NK-92 (cell line): Measurements from ENCODE around the gene TMEM163.

Experiments used
- DNase-seq: peaks from one replicate; lab custom pipeline; 2025; ENCODE audit not compliant: unreplicated experiment; lab: John Stamatoyannopoulos, UW

The TMEM163 gene

DNA sequence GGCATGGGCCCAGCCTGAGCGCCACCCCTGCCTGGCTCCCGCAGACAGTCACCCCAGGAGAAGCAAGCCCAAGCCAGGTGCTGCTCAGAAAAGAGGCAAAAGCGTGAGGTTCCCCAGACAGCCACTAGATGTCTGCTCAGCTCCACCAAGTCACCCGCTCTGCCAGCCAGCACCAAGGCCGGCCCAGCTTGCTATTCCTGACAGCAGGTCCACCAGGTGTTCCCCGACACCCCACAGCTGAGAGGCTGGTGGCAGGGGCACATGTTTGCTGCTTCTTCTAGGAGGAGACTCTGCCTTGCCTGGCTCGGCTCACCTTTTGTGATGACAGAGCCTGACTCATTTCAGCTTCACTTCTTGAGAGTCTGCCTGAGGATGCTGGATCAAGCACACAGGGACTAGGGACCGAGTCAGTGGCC is 258.2 kb downstream of the TMEM163 start:
- no peak for DNase-seq

DNA sequence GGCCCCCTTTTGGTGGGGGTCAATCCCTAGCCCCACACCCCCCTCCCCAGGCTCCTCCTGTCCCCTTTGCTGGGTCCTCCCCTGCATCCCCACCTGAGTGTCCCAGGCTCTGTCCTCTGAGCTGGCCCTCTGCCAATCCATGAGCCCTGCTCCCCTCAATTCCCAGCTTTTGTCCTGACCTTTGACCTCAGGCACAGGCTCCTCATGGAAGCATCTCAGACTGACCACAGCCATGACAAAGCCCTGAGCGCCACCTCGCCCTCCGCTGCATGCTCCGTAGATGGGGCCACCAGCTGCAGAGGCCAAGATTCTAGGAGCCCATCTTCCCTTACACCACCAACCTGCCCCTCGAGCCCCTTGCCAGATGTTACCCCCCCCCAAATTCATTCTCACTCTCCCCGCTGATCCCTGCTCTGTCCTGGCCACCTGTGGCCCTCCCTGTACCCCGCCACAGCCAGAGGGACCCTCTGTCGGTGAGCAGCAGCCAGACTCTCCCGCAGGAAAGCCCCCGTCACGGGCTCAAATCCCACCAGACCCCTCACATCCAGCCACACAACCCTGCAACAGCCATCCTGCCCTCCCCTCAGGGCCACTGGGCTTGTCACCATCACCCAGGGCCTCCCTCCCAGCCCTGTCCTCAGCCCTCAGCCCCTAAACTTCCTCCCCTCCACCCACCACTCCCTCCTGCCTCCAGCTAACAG is 258.9 kb downstream of the TMEM163 start:
- DNase-seq, result no peak

DNA sequence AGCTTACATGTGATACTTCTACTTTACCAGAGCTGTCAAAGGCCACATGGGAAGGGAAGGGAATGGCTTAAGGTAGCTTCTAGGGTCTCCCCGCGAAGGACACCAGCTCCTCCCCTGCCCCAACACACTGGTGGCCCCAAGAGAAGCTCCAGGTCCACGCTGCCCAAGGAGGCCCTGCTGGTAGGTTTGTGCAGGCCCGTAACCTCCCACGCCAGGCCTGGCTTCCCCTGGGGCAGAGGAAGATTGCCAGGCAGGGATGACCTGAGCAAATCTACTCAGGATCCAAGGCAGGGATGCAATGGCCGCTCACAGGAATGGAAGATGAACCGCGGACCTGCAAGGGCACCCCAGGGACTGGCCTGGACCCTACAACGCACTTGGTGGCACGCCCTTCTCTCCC is 259.9 kb downstream of the TMEM163 start:
- no peak for DNase-seq

DNA sequence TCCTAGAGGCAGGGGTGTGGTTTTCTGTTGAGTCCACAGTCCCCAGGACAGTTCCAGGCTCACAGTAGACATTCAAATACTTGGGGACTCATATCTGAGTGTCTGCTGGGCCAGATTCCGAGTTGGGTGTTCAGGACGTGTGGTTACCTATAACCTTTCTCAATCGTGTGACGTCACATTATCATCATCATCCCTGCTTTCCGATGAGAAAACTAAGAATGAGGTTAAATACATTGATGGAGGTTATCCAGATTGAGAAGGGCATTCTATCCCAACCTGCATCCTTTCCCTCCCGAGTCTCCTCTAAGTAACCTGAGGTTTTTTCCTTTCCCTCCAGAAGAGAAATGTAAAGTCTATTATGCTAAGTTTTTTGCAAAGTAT is 260.3 kb downstream of the TMEM163 start:
- DNase-seq, result no peak

DNA sequence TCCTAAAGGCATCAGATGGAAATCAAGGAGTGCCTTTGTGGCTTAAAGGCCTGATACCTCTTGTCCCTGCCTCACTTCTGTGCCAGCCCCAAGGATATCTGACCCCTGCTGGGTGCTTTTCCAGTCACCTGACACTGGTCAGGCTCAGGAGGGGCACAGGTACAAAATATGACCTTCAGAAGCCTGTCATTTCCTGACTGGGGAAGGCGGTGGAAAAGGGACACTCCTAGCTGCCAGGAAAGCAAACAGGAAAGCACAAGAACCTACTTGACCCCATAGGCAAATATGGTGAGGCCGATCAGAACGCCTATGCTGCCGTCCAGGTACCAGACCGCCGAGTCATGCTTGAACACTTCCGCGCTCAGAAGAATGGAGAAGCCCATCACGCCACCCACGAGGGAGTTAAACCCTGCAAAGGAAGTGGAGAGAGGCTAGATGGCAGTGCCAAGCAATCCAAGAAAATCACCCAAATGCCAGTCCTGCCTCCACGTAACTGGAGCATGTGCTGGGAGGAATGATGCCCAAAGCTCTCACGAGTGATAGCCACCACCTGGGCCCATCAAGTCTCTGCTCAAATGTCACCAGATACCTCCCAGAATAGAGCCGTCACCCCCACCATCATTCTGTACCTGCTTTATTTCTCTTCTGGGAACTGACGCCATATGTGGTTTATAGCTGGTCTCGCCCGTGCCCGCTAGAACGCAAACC is 260.9 kb downstream of the TMEM163 start:
- DNase-seq, result no peak

DNA sequence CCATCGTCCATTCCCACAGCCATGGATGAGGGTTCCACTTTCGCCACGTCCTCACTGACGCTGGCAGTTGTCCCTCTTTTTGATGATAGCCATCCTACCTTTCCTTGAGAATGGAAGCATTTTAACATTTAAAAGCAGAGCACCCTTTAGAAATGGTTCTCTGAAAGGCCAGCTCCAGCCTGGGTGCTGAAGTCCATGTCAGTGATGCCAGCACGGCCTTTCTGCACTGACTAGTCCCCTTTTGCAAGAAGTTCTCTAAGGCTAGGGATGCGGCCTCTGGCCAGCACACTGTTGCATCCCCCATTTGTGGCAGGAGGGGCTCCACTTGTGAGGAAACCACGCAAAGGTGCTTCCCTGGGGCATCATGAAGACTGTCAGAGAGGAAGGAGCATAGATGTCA is 261.4 kb downstream of the TMEM163 start:
- no peak for DNase-seq

DNA sequence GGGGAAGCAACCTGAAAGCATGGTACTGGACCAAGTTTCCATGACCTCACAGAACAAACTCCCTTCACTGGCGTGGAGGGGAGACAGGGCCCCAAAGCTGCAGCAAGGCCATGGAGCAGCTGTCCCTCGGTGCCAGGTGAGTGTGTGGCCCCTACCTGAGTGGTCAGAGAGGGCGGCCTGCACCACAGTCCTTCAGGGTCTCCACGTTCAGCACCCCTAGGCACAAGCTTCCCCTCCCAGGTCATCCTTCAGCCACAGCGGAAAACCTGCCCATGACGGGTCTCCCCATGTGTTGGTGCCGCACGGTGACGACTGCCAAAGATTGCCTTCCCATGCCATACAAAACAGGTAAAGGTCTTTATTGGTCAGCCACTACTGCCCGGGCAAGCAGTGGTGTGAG is 263.4 kb downstream of the TMEM163 start:
- DNase-seq, result no peak

DNA sequence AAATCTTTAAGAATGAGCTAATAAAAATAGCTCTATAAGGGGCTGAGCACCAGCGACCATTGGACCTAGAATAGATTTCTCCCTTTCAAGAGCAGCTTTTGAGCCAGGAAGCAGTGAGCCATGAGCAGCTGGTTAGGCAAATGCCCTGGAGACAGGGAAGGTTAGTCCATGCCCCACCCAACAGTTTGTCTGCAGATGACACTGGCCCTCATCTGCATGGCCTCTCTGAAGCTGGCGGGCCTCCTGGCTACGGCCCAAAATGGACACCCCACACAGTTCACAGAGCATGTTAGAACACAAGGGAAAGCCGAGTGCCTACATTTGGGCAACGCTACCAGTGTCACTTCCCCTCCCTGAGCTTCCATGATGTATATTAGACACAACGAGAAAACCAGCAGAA is 263.9 kb downstream of the TMEM163 start:
- DNase-seq, result no peak

DNA sequence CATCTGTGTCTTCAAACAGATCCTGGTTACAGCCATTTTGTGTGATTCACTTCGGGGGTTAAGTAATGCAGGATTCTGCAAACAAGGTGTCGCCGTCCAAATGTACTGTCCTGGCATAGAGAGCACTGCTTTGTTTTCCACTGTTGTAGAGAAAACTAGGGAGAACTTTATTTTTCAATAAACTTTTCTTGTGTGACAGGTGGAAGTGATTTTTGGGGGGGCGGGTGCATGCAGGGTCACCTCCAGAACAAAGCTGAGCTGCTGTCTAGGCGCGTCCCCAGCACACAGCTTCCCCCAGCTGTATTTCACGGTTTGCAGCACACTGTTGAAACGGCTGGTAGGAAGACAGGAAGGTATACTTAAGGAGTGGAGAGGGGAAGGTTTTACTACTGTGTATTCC is 264.4 kb downstream of the TMEM163 start:
- no peak for DNase-seq

DNA sequence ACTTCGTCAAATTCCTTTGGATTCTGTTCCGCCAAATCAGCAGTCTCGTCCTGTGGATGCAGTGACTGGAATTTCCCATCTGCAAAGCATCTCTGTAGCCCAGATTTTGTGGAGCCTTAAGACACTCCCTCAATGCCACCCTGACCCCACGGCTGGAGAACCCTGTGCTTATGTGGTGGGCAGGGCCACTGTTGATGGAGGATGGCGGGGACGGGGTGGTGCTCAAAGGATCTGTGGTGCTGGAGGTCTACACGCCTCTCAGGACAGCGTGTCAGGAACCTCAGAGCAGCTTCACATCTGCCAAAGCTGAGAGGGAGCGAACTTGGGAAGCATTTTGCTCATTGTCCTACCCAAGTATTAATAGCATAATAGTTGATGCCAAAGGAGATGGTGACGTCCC is 264.8 kb downstream of the TMEM163 start:
- DNase-seq, result no peak

DNA sequence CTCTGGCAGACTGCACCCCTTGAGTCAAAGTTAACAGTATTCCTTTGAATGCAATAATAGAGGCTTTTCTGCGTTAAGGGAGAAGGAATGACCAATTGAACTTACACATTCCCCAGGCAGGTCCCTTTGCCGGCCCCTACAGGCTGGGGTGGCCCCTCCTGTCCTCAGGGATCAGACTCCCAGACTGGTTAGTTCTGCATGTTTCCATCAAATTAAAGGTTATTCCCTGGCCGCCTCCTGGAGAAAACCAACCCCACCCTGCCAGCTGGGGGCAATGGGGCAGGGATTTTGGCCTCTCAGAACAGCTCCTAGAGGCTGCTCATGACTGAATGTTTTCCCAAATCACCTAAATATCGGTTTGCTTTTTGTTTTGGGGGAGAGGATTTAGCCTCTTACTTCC is 265.3 kb downstream of the TMEM163 start:
- no peak for DNase-seq

DNA sequence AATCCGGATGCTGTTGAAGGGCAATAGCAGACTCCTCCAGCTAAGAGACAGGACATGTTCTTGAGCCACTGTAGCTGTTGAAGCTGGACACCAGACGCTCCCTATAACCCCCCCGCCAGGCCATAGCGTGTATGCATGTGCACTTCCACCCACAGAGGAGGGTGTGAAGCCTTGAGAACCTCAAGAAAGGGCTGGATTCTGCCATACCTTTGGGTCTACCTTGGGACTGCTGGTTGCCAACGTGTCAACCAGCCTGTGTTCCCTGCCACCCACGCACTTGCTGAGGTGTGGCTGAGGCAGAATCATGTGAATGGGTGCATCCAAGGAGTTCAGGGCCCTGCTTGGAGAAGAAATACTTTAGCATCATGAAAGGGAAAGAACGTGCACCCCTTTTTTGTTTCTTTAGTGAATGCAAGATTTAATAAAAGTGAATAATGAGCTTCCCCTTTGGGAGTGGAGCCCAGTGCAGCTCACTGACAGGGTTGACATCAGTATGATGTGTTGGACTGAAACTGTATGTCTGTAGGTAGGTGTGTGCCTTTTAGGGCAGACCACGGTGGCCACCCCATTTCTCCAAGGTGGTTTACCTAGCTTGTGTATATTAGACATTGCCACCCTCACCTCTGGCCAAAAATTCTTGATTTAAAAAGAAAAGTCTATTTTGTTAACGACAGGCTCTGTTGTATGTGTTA is 266.6 kb downstream of the TMEM163 start:
- no peak for DNase-seq

DNA sequence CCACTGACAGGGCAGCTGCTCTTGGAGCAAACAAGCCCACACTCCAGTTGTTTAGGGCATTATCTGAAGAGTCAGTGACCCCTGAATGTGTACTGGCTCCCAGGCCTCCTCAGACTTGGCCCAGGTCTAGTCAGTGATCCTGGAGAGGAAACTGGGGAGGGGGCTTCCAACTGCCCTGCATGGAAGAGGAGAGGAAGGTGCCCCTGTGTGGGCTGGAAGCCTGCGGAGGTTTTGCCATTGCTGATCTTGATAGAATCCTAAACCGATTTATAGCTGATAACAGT is 267.5 kb downstream of the TMEM163 start:
- no peak for DNase-seq

DNA sequence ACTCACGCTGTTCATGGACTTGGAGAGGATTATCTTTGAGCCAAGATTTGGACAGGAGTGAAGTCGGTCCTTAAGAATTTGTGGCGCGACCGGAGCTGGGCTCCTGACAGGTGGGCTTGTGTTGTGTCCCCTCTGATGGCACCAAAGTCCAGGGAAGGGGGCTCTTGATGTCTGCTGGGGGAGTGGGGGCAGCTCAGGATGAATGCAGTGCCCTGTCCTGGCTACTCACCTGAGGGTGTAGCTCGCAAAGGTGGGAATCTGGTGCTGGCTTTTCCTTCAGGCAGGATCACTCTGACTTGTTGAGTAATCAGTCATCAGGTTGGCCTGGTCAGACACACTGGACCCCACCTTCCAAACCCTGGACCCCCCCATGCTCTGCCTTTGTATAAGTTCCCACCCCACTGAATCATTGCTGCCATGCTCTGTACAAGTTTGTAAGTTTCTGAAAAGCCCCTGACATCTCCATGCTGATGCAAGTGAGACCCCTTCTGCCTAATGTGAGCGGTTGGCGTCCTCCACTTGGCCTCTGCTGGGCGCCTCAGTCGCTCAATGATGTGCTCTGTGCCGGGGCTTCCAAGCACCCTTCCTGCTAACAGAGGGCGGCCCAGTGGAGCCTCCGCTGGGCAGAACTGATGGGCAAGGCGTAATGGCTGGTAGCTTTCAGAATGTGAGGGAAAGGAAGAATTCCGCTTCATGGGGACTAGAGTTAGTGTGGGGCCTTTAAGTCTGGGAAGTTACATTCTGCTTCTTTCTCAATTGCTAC is 268.9 kb downstream of the TMEM163 start:
- DNase-seq, result no peak

DNA sequence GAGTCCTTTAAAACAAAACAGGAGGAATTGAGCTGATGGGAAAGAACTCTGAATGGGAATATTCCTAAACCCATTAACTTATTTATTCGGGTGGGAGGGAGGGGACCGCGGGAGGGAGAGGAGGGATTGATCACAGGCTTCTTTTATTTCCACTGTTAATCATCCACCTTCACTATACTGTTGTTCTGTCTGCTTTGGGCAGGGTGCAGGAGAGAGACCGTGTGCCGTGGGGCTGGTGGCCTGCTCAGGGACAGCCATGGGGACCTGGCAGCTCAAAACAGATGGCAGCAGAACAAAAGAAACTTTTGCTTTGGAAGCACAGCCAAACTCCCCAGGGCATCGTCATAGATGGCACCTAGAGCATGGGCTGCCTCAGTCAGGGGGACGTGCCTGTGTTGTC is 269.6 kb downstream of the TMEM163 start:
- no peak for DNase-seq

DNA sequence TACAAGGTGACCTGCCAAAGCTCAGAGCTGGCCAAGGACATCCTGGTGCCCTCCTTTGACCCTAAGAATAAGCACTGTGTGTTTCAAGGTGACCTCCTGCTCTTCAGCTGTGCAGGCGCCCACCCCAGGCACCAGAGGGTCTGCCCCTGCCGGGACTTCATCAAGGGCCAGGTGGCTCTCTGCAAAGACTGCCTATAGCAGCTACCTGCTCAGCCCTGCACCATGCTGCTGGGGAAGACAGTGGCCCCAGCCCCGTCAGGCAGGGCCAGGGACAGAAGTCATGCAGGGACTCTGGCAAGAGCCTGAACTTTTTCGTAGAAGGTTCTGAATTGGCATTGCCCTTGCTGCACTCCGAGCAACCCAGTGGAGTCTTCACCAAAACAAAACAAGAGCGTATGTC is 270.1 kb downstream of the TMEM163 start:
- no peak for DNase-seq

DNA sequence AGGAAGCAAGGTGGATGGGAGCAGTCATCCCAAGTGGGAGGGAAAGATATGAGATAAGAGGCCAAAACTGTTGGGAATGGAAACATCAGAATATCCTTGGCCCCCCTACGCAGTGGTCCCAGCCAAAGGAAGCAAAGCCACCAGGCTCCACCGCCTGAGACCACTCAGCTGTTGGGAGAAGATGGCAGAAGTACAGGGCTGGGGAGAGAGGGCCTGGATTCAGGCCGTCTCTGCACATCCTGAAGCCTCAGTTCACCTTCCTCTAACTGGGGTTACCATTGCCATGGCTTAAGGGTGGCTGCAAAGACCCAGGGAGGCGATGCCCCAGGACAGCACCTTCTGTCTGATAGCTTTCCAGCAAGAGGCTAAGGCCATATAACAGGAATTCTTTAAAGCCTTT is 271.1 kb downstream of the TMEM163 start:
- no peak for DNase-seq

DNA sequence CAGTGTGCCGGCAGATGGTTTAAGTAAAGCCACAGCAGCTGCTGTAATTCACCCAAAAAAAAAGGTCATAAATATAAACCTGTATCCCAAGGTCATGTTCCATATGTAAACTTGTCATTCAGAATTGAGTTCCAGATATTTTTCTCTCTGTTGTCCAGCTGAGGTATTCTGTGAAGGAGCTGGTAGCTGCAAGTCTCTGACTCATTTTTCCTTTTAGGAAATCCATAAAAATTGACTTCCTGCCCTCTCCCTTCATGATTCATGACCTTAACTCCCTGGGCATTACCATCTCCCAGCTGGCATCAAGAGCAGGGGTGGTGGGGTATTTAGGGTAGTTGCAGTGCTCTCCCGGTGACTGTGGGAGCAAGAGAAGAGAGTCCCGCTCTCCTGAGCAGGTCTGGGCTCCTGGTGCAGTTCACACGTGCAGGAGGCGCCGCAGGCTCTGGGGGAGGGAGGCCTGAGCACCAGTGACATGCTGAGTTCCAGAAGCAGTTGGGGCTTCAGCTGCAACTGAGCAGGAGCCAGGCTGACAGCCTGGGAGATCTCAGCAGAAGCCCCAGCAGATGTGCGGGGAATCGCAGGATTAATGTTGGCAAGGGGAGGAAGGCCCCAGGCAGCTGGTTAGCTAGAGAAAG is 272.3 kb downstream of the TMEM163 start:
- DNase-seq, result no peak

DNA sequence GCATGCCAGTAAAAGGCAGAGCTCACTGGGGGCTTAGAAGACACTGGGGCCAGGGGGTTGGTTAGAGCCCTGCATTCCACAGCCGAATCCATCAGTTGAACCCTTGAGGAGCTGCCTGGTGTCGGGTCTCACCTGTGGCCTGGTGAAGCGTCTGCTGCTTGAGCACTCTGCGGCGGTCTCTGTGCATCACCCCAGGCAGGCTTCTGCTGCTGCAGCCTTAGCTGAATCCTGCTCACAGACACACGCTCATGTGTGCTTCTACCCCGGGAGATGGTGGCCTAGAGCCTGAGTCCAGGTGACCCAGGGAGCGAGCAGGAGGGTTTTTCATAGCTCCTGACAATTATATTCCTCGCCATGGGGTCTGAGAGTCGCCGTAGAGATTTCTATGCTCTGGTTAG is 272.8 kb downstream of the TMEM163 start:
- DNase-seq, result no peak

DNA sequence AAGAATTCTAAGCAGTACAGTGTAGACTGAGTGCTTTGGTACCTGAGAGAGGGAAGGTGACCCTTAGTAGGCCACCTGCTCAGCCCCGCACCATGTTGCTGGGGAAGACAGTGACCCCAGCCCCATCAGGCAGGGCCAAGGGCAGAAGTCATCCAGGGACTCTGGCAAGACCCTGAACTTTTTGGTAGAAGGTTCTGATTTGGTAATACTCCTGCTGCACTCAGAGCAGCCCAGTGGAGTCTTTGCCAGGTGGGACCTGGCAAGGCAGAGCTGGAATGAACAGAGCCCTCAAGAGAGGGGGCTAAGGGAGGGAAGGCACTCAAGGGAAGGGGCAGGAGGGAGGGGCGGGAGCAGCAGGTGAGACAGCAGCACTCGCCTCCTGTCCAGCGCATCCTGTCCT is 273.7 kb downstream of the TMEM163 start:
- DNase-seq, result no peak

DNA sequence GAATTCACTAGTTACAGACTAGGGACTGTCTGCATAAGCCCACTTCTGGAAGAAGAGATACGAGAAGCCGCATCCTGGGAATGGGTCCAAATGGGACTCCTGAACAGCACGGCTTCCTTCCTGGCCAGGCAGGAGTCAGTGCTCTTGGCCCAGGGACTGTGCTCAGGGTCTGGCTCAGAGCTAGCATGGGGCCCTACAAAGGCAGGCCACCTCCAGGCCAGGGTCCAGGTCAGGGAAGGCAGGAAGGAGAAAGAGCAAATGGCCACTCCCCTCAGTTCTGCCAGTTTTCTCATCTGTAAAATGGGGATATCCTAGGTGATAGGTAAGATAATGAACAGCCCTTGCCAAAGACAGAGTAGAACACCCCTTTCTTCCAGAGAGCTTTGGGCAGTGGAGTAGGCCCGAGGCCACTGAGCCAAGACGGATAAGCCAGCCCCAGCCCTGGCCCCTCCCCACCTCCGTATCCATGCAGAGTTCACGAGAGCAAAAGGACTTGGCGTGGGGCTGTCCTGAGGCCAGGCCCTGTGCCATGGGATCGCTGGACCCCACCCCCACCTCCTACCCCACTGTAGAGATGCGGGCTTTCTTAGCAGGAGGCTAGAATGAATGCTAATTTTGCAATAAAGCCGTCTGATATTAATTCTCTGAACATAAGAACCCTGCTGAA is 274.9 kb downstream of the TMEM163 start:
- no peak for DNase-seq
